Right lobe of liver (tissue), 6 donors: ENCODE measurements around the gene MACROD2. TPM values are rescaled to one million over a fixed set of nuclear protein-coding genes. Genes with fewer than 3 reads are reported as not detected.

Experiments
- ATAC-seq, 4 donors: fragments of 200-7000 bp; cut with Tn5 transposase; one replicate each; pipeline ENCODE4 v1.9.1; 2020; ENCODE audit warnings: mild to moderate bottlenecking in 4 of 4, moderate library complexity in 4 of 4
- DNase-seq, 3 donors: peaks; one replicate each; pipeline ENCODE4 v3.0.0-alpha.2; 2020
- H3K27ac ChIP-seq, 3 donors: fragments of 200-600 bp; one replicate each; pipeline ENCODE4 v1.8.0; 2022
- H3K27me3 ChIP-seq, 2 donors: fragments of 200-600 bp; one replicate each; pipeline ENCODE4 v1.8.0; 2022
- H3K36me3 ChIP-seq, 4 donors: fragments of 200-600 bp; sonication (generic) in 1 of 4; one replicate each; pipeline versions ENCODE4 v1.5.1 to v1.8.0; 2017 to 2022; ENCODE audit warnings: control low read depth in 1 of 4
- H3K4me1 ChIP-seq, 4 donors: fragments of 200-600 bp; sonication (generic) in 1 of 4; one replicate each; pipeline versions ENCODE4 v1.5.1 to v1.8.0; 2017 to 2022; ENCODE audit warnings: control low read depth in 1 of 4
- H3K4me3 ChIP-seq, 3 donors: fragments of 200-600 bp; one replicate each; pipeline ENCODE4 v1.8.0; 2022
- H3K9me3 ChIP-seq, 4 donors: fragments of 200-600 bp; sonication (generic) in 1 of 4; one replicate each; pipeline versions ENCODE4 v1.5.1 to v1.8.0; 2017 to 2022; ENCODE audit warnings: control low read depth in 1 of 4
- CTCF ChIP-seq, 4 donors: fragments of 200-600 bp in 3 of 4; fragments of 450-650 bp in 1 of 4; IDR thresholded peaks; one replicate each; pipeline versions ENCODE4 v1.5.1 to v1.8.0; 2016 to 2022; ENCODE audit warnings: antibody characterized with exemption in 4 of 4, mild to moderate bottlenecking in 2 of 4
- POLR2A ChIP-seq: fragments of 450-650 bp; IDR thresholded peaks from one replicate; pipeline ENCODE4 v1.6.1; 2017; ENCODE audit warnings: antibody characterized with exemption, mild to moderate bottlenecking
- whole genome bisulfite sequencing: methylation state at CpG from one replicate; pipeline ENCODE4 v1.1.6; 2018; ENCODE audit warnings: low coverage, low lambda C conversion rate; ENCODE audit not compliant: insufficient coverage; ENCODE audit errors: missing lambda C conversion rate; 5-methylcytosine and 5-hydroxymethylcytosine counted together
- intact Hi-C, 2 donors: fragments of 100-400 bp; cut with DNase I; formaldehyde crosslinking; loops; one replicate each; pipeline versions ENCODE4 v1.11.2 to v1.14.1; 2022
- total RNA-seq, 6 experiments: library from RNA; depleted of rRNA in 2 of 6; stranded (reverse); fragments of >200 nt in 2 of 6; fragmentation: NEBNext Ultra II Directional in 3 of 6; extraction: Animal tissue kit (Norgen Biotek cat#: 25700) in 3 of 6; gene quantifications; one replicate each; pipeline versions ENCODE4 v1.1.0 to v1.2.4, GENCODE V29; 2016 to 2023
- donor health status: DM: no; HTN: yes; CAD: no.
- donor health status: DM: no; HTN: no; CAD: no.
- donor health status: DM: no; HTN: no; CAD: no.
- donor health status: DM: no; HTN: yes; CAD: no.
- donor health status: DM: no; HTN: yes; CAD: no.

MACROD2 gene
- total RNA-seq, 6 experiments from 2014 or later, result 1.2 to 5.5 (median 3.3) TPM

- Histone ChIP-seq H3K9me3 (no peaks in the 10 kb centered on the region), H3K27ac (no peak overlapping the region), H3K4me3 (no peak overlapping the region), H3K4me1 (no peaks in the 10 kb centered on the region), H3K36me3 (no peaks in the 10 kb centered on the region), H3K27me3 (no peaks in the 10 kb centered on the region)
- DNase-seq (no peak), ATAC-seq (no peak)
- TF ChIP-seq POLR2A (no peak), CTCF (IDR thresholded peaks at IDR 0.05) (no peak)
- 82% methylated on average over 2 of the region's 2 CpGs for WGBS
- intact Hi-C loops, result no loop called here
Observed at GRCh38 chr20:14313341-14314020, 318.2 kb downstream of the MACROD2 start.

GRCh38 chr20:14319704-14320103 is 324.4 kb downstream of the MACROD2 start:
- H3K27me3 ChIP-seq, result no peaks in the 10 kb centered on the region
- intact Hi-C loops, result no loop called here
- WGBS, result 90% methylated on average over 1 of the region's 1 CpG
- TF ChIP-seq CTCF (IDR thresholded peaks at IDR 0.05) (no peak), POLR2A (no peak)
- H3K36me3 ChIP-seq, result no peaks in the 10 kb centered on the region
- no peaks in the 10 kb centered on the region for H3K4me1 ChIP-seq
- ATAC-seq (peak in 1 of 4 donors; percentile 30), DNase-seq (no peak)
- no peaks in the 10 kb centered on the region for H3K9me3 ChIP-seq
- H3K4me3 ChIP-seq, result no peak overlapping the region
- H3K27ac ChIP-seq, result no peak overlapping the region

GRCh38 chr20:14331646-14332045 is 336.3 kb downstream of the MACROD2 start:
- Histone ChIP-seq H3K9me3 (no peaks in the 10 kb centered on the region), H3K4me1 (peaks cover 0 to 21% (median 0%) of the 10 kb centered on the region in 4 donors), H3K36me3 (peaks cover 0 to 7% (median 0%) of the 10 kb centered on the region in 4 donors), H3K4me3 (no peak overlapping the region), H3K27ac (no peak overlapping the region), H3K27me3 (no peaks in the 10 kb centered on the region)
- 80% methylated on average over 6 of the region's 6 CpGs for WGBS
- DNase-seq (no peak), ATAC-seq (no peak)
- intact Hi-C loops, result no loop called here
- no peak for TF ChIP-seq CTCF (IDR thresholded peaks at IDR 0.05)
- TF ChIP-seq POLR2A, result no peak

- no peak for ATAC-seq
- no peaks in the 10 kb centered on the region for H3K36me3 ChIP-seq
Observed at GRCh38 chr20:14332866-14333265, 337.6 kb downstream of the MACROD2 start.

More at GRCh38 chr20:14332866-14333265, 337.6 kb downstream of the MACROD2 start:
- WGBS, result 83% methylated on average over 2 of the region's 2 CpGs
- Histone ChIP-seq H3K27me3 (no peaks in the 10 kb centered on the region), H3K9me3 (no peaks in the 10 kb centered on the region), H3K4me1 (peaks cover 0 to 21% (median 0%) of the 10 kb centered on the region in 4 donors), H3K27ac (no peak overlapping the region), H3K4me3 (no peak overlapping the region)
- intact Hi-C loops, result no loop called here
- no peak for DNase-seq
- no peak for TF ChIP-seq POLR2A
- no peak for TF ChIP-seq CTCF (IDR thresholded peaks at IDR 0.05)
